Heart right ventricle (tissue), 16 donors: ENCODE measurements around the gene SGCE. TPM values are rescaled to one million over a fixed set of nuclear protein-coding genes. Genes with fewer than 3 reads are reported as not detected.

Experiments
- ATAC-seq, 8 donors: fragments of 200-7000 bp; cut with Tn5 transposase; one replicate each; pipeline ENCODE4 v1.9.1; 2020; ENCODE audit warnings: mild to moderate bottlenecking in 8 of 8, moderate library complexity in 8 of 8, moderate number of reproducible peaks in 1 of 8
- DNase-seq, 2 donors: peaks; one replicate each; pipeline ENCODE4 v3.0.0-alpha.2; 2020
- H3K27ac ChIP-seq, 10 donors: fragments of 200-600 bp; sonication (generic) in 2 of 10; one replicate each; pipeline versions ENCODE4 v1.5.0 to v1.8.0; 2020 to 2022; ENCODE audit warnings: mild to moderate bottlenecking in 3 of 10
- H3K27me3 ChIP-seq, 7 donors: fragments of 200-600 bp; one replicate each; pipeline ENCODE4 v1.8.0; 2021 to 2022; ENCODE audit warnings: mild to moderate bottlenecking in 2 of 7
- H3K36me3 ChIP-seq, 9 donors: fragments of 200-600 bp; sonication (generic) in 1 of 9; one replicate each; pipeline versions ENCODE4 v1.5.0 to v1.8.0; 2020 to 2022; ENCODE audit warnings: mild to moderate bottlenecking in 2 of 9
- H3K4me1 ChIP-seq, 9 donors: fragments of 200-600 bp; sonication (generic) in 1 of 9; one replicate each; pipeline versions ENCODE4 v1.5.0 to v1.8.0; 2020 to 2022; ENCODE audit warnings: mild to moderate bottlenecking in 4 of 9
- H3K4me3 ChIP-seq, 10 donors: fragments of 200-600 bp; sonication (generic) in 2 of 10; one replicate each; pipeline versions ENCODE4 v1.5.0 to v1.8.0; 2020 to 2022; ENCODE audit warnings: mild to moderate bottlenecking in 7 of 10, moderate library complexity in 2 of 10
- H3K9me3 ChIP-seq, 11 donors: fragments of 200-600 bp in 10 of 11; sonication (generic) in 2 of 11; one replicate each; pipeline versions ENCODE4 v1.5.0 to v1.8.0; 2013 to 2022; ENCODE audit warnings: mild to moderate bottlenecking in 2 of 11, control low read depth in 1 of 11, moderate library complexity in 1 of 11
- WGBS, 2 donors: extraction: QIAGEN DNeasy Blood & Tissue Kit; methylation state at CpG; one replicate each; pipeline ENCODE4 v1.1.7; 2013; ENCODE audit warnings: inconsistent platforms in 1 of 2; 5-methylcytosine and 5-hydroxymethylcytosine counted together
- intact Hi-C, 10 donors: fragments of 100-400 bp; cut with DNase I; formaldehyde crosslinking; loops; one replicate each; pipeline versions ENCODE4 v1.11.1 to v1.14.2; 2022
- polyA plus RNA-seq, 2 donors: library from polyadenylated mRNA; stranded (reverse); fragments of 200-250 nt; gene quantifications; one replicate each; pipeline ENCODE4 v1.2.3, GENCODE V29; 2013
- total RNA-seq, 10 donors: library from RNA; stranded (reverse); fragmentation: NEBNext Ultra II Directional in 3 of 10; extraction: Animal tissue kit (Norgen Biotek cat#: 25700) in 3 of 10; gene quantifications; one replicate each; pipeline versions ENCODE4 v1.2.1 to v1.2.4, GENCODE V29; 2021 to 2023
- TF ChIP-seq, protein P1 (sequence below), 9 donors: fragments of 200-600 bp; sonication (generic) in 2 of 9; IDR thresholded peaks; one replicate each; pipeline versions ENCODE4 v1.5.0 to v1.8.0; 2021 to 2022; ENCODE audit warnings: antibody characterized with exemption in 9 of 9, mild to moderate bottlenecking in 5 of 9, moderate library complexity in 1 of 9
- donor health status: Arrhythmogenic right ventricular cardiomyopathy.
- donor health status: ischemic (EF 13 %, LVEDD 7.1; RV severe dilation, severe dysfunction).
- donor health status: healthy with polysubstance abuse.
- donor health status: DM: no; HTN: yes; CAD: no.
- donor health status: DM: no; HTN: no; CAD: no.
- donor health status: ischemic (EF 25% LVEDD 6.9; RV normal size, moderate dysfunction).
- donor health status: ischemic (EF 25% LVEDD 5.7; RV mildly dilated, moderate dysfunction).
- donor health status: healthy.
- donor health status: DM: yes; HTN: yes; CAD: no.
- donor health status: Ischemic cardiomyopathy.
- donor health status: ischemic (EF 35%, LVEDD 5.7; RV mildly dilated, moderate dysfunction).
- donor health status: nonischemic (EF 11% LVEDD 7.7; RV severe dilation, severe dysfunction).
- donor health status: DM: yes; HTN: yes; CAD: no.
- donor health status: PGD.
- donor health status: ischemic (EF 29% LVEDD 5.4; RV normal size, mild dysfunction).
- donor health status: nonischemic (EF 23%, LVEDD 6.1; RV moderate dilation, normal function).

Gene SGCE
- total and polyA plus RNA-seq, 12 donors = 11.5 to 31.1 (median 21.2) TPM

GRCh38 chr7:94683066-94683465 is 27.1 kb upstream of the SGCE start:
- 96 to 100% methylated on average over 1 of the region's 1 CpG for WGBS, 2 donors
- Histone ChIP-seq H3K9me3 (no peaks in the 10 kb centered on the region), H3K36me3 (no peaks in the 10 kb centered on the region), H3K4me3 (no peak overlapping the region), H3K4me1 (no peaks in the 10 kb centered on the region), H3K27me3 (no peaks in the 10 kb centered on the region), H3K27ac (no peak overlapping the region)
- DNase-seq (no peak), ATAC-seq (no peak)
- TF ChIP-seq, protein P1, sequence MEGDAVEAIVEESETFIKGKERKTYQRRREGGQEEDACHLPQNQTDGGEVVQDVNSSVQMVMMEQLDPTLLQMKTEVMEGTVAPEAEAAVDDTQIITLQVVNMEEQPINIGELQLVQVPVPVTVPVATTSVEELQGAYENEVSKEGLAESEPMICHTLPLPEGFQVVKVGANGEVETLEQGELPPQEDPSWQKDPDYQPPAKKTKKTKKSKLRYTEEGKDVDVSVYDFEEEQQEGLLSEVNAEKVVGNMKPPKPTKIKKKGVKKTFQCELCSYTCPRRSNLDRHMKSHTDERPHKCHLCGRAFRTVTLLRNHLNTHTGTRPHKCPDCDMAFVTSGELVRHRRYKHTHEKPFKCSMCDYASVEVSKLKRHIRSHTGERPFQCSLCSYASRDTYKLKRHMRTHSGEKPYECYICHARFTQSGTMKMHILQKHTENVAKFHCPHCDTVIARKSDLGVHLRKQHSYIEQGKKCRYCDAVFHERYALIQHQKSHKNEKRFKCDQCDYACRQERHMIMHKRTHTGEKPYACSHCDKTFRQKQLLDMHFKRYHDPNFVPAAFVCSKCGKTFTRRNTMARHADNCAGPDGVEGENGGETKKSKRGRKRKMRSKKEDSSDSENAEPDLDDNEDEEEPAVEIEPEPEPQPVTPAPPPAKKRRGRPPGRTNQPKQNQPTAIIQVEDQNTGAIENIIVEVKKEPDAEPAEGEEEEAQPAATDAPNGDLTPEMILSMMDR (IDR thresholded peaks at IDR 0.05) = no peak
- intact Hi-C loops = no loop called here

DNA sequence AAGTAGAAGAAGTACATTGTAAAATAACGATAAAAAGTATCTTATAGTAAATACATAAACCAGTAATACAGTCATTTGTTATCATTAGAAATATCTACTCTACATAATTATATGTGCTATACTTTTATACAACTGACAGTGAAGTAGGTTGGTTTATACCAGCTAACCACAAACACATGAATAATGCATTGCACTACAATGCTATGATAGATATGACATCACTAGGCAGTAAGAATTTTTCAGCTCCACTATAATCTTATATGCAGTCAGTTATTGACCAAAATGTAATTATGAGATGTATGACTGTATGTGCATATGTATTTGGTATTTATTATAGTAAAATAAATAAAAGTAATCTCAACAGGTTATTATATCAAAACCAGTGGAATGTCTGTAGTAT is 23.4 kb upstream of the SGCE start:
- Histone ChIP-seq H3K4me1 (no peaks in the 10 kb centered on the region), H3K36me3 (no peaks in the 10 kb centered on the region), H3K9me3 (no peaks in the 10 kb centered on the region), H3K27me3 (no peaks in the 10 kb centered on the region), H3K27ac (no peak overlapping the region), H3K4me3 (no peak overlapping the region)
- 95 to 98% methylated on average over 1 of the region's 1 CpG for WGBS, 2 donors
- ATAC-seq (no peak), DNase-seq (no peak)
- intact Hi-C loops = no loop called here
- TF ChIP-seq, protein P1 (IDR thresholded peaks at IDR 0.05) = no peak

DNA sequence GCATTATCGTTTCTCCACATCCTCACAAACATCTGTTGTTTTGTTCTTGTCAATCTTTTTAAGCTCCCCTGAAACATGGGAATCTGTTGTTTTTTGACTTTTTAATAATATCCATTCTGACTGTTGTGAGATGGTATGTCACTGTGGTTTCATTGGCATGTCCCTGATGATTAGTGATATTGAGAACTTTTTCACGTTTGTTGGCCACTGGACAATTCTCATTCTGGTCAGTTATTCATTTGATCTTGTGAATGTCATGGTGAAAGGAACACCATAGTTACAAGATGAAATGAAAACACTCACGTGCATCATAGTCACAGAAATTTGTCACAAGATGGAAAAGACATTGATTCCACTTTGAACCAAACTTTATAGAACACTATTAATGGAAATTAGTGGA is 20.5 kb upstream of the SGCE start:
- DNase-seq = no peak
- Histone ChIP-seq H3K36me3 (no peaks in the 10 kb centered on the region), H3K27me3 (no peaks in the 10 kb centered on the region), H3K4me1 (no peaks in the 10 kb centered on the region), H3K4me3 (no peak overlapping the region), H3K27ac (no peak overlapping the region), H3K9me3 (no peaks in the 10 kb centered on the region)
- 77 to 82% methylated on average over 3 of the region's 3 CpGs for WGBS, 2 donors
- no peak for ATAC-seq
- intact Hi-C loops = no loop called here
- TF ChIP-seq, protein P1 (IDR thresholded peaks at IDR 0.05) = no peak

- H3K36me3 ChIP-seq = no peaks in the 10 kb centered on the region
- TF ChIP-seq, protein P1 (IDR thresholded peaks at IDR 0.05) = no peak
- ATAC-seq = no peak
- H3K27me3 ChIP-seq = no peaks in the 10 kb centered on the region
- H3K4me3 ChIP-seq = no peak overlapping the region
- H3K4me1 ChIP-seq = no peaks in the 10 kb centered on the region
- H3K9me3 ChIP-seq = no peaks in the 10 kb centered on the region
- no peak for DNase-seq
- intact Hi-C loops = no loop called here
- WGBS, 2 donors = 97 to 98% methylated on average over 8 of the region's 8 CpGs
- no peak overlapping the region for H3K27ac ChIP-seq
Observed at GRCh38 chr7:94675356-94675755, 19.4 kb upstream of the SGCE start.
